T-cell (primary cell): ENCODE measurements around the gene RAB3IL1. TPM values are rescaled to one million over a fixed set of nuclear protein-coding genes. Genes with fewer than 3 reads are reported as not detected.

Experiments used
- ATAC-seq, 4 experiments: fragments of 200-7000 bp in 3 of 4; fragments of 150-1000 bp in 1 of 4; cut with Tn5 transposase; replicated peaks in 1 of 4; 1 replicate in 3 of 4; 2 replicates in 1 of 4; pipeline ENCODE4 v1.10.0; 2021; ENCODE audit warnings: moderate library complexity in 3 of 4, mild to moderate bottlenecking in 2 of 4, moderate number of reproducible peaks in 1 of 4
- CTCF ChIA-PET, 2 donors: fragments of 300-600 bp; sonication (Branson Sonifier 250); formaldehyde crosslinking; loops; one replicate each; lab custom pipeline; 2022; ENCODE audit warnings: antibody characterized with exemption in 2 of 2; lab: Charles Lee
- POLR2A ChIA-PET, 2 donors: fragments of 300-600 bp; sonication (Branson Sonifier 250); formaldehyde crosslinking; loops; one replicate each; lab custom pipeline; 2022; ENCODE audit warnings: antibody characterized with exemption in 2 of 2; lab: Charles Lee
- DNase-seq, 35 experiments: peaks; one replicate each; pipeline versions ENCODE4 v3.0.0 to v3.0.0-alpha.2; 2013 to 2023
- H3K27ac ChIP-seq: one replicate; pipeline ENCODE4 v1.5.1; 2013; ENCODE audit warnings: low read length
- H3K27me3 ChIP-seq, 2 experiments: replicated peaks in 1 of 2; 1 replicate in 1 of 2; 2 replicates in 1 of 2; pipeline versions ENCODE4 v1.6.1 to v1.7.0; 2013; ENCODE audit warnings: low read length in 1 of 2, mixed read lengths in 1 of 2; ENCODE audit not compliant: control insufficient read depth in 2 of 2, insufficient read depth in 2 of 2; ENCODE audit errors: extremely low read depth in 1 of 2
- H3K36me3 ChIP-seq, 2 donors: 1 replicate in 1 of 2; 2 replicates in 1 of 2; pipeline versions ENCODE4 v1.6.1 to v1.7.0; 2013; ENCODE audit warnings: low read length in 1 of 2; ENCODE audit not compliant: control insufficient read depth in 2 of 2, insufficient read depth in 1 of 2; ENCODE audit errors: extremely low read depth in 1 of 2
- H3K4me1 ChIP-seq, 2 experiments: 1 replicate in 1 of 2; 2 replicates in 1 of 2; pipeline versions ENCODE4 v1.6.1 to v1.7.0; 2013; ENCODE audit warnings: low read length in 2 of 2, mixed read lengths in 1 of 2; ENCODE audit not compliant: insufficient read depth in 2 of 2, control insufficient read depth in 1 of 2; ENCODE audit errors: extremely low read depth in 1 of 2
- H3K4me3 ChIP-seq, 2 donors: 1 replicate in 1 of 2; 2 replicates in 1 of 2; pipeline versions ENCODE4 v1.5.1 to v1.7.0; 2013; ENCODE audit warnings: mild to moderate bottlenecking in 2 of 2, low read length in 1 of 2, moderate library complexity in 1 of 2; ENCODE audit not compliant: control insufficient read depth in 1 of 2; ENCODE audit errors: extremely low read depth in 1 of 2
- H3K9me3 ChIP-seq: 2 replicates; pipeline ENCODE4 v1.7.0; 2013
- H3K27ac Mint-ChIP-seq, 2 donors: one replicate each; pipeline ENCODE4 v1.8.0; 2020 to 2021; ENCODE audit warnings: mild to moderate bottlenecking in 2 of 2, mixed read lengths in 2 of 2
- H3K27me3 Mint-ChIP-seq, 2 donors: one replicate each; pipeline ENCODE4 v1.8.0; 2021 to 2022; ENCODE audit warnings: mixed read lengths in 2 of 2
- H3K36me3 Mint-ChIP-seq: one replicate; pipeline ENCODE4 v1.8.0; 2021; ENCODE audit warnings: mixed read lengths
- H3K4me1 Mint-ChIP-seq, 3 donors: one replicate each; pipeline ENCODE4 v1.8.0; 2020 to 2022; ENCODE audit warnings: mixed read lengths in 3 of 3, mild to moderate bottlenecking in 1 of 3
- H3K4me3 Mint-ChIP-seq, 3 donors: one replicate each; pipeline ENCODE4 v1.8.0; 2020 to 2022; ENCODE audit warnings: mild to moderate bottlenecking in 3 of 3, mixed read lengths in 3 of 3, moderate library complexity in 3 of 3
- H3K9me3 Mint-ChIP-seq, 3 donors: one replicate each; pipeline ENCODE4 v1.8.0; 2020 to 2022; ENCODE audit warnings: mixed read lengths in 3 of 3
- WGBS: methylation state at CpG from one replicate; pipeline ENCODE4 v1.1.5; 2013; ENCODE audit warnings: missing lambda C conversion rate; ENCODE audit not compliant: insufficient coverage; 5-methylcytosine and 5-hydroxymethylcytosine counted together
- total RNA-seq, 35 experiments: library from RNA in 6 of 35; stranded (reverse) in 6 of 35; fragments of 120-200 nt in 1 of 35; gene quantifications; one replicate each; pipeline versions ENCODE4 v1.2.1 to v1.2.4 and lab custom pipeline; 2013 to 2026

The RAB3IL1 gene
- total RNA-seq, 5 donors from 2014 or later (not counting 1 experiment from before 2014, with no cell fraction given) = 0.12 to 0.28 TPM; not detected in 3

DNA sequence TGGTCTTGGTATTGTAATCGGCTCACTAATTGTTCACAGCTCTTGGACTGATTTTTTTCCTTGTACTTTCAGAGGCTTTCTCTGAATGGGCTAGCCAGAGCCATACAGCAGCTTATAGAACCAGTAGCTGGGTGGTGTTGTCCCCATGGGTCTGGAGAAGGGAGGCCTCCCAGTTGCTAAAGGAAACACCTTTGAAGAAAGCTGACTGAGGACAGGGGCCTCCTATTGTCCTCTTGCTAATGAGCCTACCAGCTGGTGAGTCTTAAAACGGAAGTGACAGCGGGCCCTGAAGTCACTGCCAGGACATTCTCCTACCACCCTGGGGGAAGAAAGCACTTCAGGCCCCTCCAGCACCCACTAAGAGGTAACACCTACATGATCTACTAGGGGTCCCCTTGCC, 36.0 kb downstream of the RAB3IL1 start:
- POLR2A ChIA-PET = no interaction called here
- H3K27me3 ChIP-seq = peaks cover 0 to 5% of the 10 kb centered on the region in 2 experiments
- peaks cover 0 to 4% (median 0%) of the 10 kb centered on the region in 3 donors for H3K4me1 Mint-ChIP-seq
- no peaks in the 10 kb centered on the region for H3K27me3 Mint-ChIP-seq
- H3K27ac Mint-ChIP-seq = no peak overlapping the region
- CTCF ChIA-PET = interaction anchor here in 1 of 2 donors (1.1 to 1.2 kb wide), 2 partner anchors 17 to 84 kb away, joined by 3 to 6 read pairs; no protein-coding TSS in a partner anchor
- H3K4me3 Mint-ChIP-seq = no peak overlapping the region
- H3K36me3 ChIP-seq = no peaks in the 10 kb centered on the region
- H3K9me3 Mint-ChIP-seq = no peaks in the 10 kb centered on the region
- DNase-seq (no peak), ATAC-seq (no peak)
- no peak overlapping the region for H3K27ac ChIP-seq
- H3K4me3 ChIP-seq = no peak overlapping the region
- WGBS = no CpG with 5 or more reads among the region's 3 CpGs
- no peaks in the 10 kb centered on the region for H3K9me3 ChIP-seq
- H3K4me1 ChIP-seq = no peaks in the 10 kb centered on the region
- no peaks in the 10 kb centered on the region for H3K36me3 Mint-ChIP-seq

DNA sequence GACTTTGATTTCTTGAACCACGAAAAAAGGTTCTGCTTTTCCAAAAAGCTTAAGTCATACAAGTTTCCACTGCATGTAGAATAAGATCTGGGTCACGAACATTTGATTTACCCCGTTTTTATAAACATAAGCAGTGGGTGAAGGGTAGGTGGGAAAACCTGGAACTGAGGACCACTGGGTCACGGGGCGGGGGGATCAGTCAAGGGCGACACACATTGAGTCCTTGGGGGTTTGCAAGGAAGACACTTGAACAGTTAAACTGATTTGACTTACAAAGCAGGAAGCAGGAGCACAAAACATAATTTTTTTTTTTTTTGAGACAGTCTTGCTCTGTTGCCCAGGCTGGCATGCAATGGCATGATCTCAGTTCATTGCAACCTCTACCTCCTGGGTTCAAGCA, 36.9 kb downstream of the RAB3IL1 start:
- no peak for DNase-seq
- WGBS = 92% methylated on average over 3 of the region's 6 CpGs
- ATAC-seq = no peak
- H3K9me3 Mint-ChIP-seq = no peaks in the 10 kb centered on the region
- no peaks in the 10 kb centered on the region for H3K9me3 ChIP-seq
- H3K4me1 ChIP-seq = no peaks in the 10 kb centered on the region
- ChIA-PET CTCF (no interaction called here), POLR2A (no interaction called here)
- H3K27me3 Mint-ChIP-seq = no peaks in the 10 kb centered on the region
- no peak overlapping the region for H3K4me3 ChIP-seq
- no peak overlapping the region for H3K27ac ChIP-seq
- H3K27me3 ChIP-seq = no peaks in the 10 kb centered on the region
- no peaks in the 10 kb centered on the region for H3K36me3 Mint-ChIP-seq
- H3K4me3 Mint-ChIP-seq = no peak overlapping the region
- H3K36me3 ChIP-seq = no peaks in the 10 kb centered on the region
- peaks cover 0 to 4% (median 0%) of the 10 kb centered on the region in 3 donors for H3K4me1 Mint-ChIP-seq
- H3K27ac Mint-ChIP-seq = no peak overlapping the region

DNA sequence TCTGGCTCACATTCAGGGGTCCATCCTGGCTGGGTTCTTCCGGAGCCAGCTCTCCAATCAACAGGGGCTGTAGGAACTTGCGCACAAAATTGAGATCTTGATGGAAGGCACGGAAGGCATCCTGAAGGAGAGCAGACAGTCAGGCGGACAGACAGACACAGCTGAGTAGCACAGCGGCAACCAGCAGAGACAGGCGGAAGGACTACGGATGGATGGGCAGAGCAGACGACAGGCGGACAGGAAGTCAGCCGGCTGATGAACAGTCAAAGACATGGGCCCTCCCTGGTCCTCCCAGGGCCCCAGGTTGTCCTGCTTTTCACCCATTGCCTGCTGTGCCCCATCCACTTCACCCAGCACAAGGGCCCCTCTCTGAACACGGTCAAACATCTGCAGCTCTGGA, 37.3 kb downstream of the RAB3IL1 start:
- Mint-ChIP-seq H3K4me3 (no peak overlapping the region), H3K27ac (no peak overlapping the region), H3K27me3 (no peaks in the 10 kb centered on the region), H3K36me3 (no peaks in the 10 kb centered on the region), H3K4me1 (peaks cover 0 to 4% (median 0%) of the 10 kb centered on the region in 3 donors), H3K9me3 (no peaks in the 10 kb centered on the region)
- H3K4me1 ChIP-seq = no peaks in the 10 kb centered on the region
- WGBS = 88% methylated on average over 9 of the region's 11 CpGs
- no peak for DNase-seq
- no peak for ATAC-seq
- no peak overlapping the region for H3K4me3 ChIP-seq
- no peaks in the 10 kb centered on the region for H3K27me3 ChIP-seq
- H3K27ac ChIP-seq = no peak overlapping the region
- CTCF ChIA-PET = no interaction called here
- POLR2A ChIA-PET = no interaction called here
- no peaks in the 10 kb centered on the region for H3K9me3 ChIP-seq
- no peaks in the 10 kb centered on the region for H3K36me3 ChIP-seq

DNA sequence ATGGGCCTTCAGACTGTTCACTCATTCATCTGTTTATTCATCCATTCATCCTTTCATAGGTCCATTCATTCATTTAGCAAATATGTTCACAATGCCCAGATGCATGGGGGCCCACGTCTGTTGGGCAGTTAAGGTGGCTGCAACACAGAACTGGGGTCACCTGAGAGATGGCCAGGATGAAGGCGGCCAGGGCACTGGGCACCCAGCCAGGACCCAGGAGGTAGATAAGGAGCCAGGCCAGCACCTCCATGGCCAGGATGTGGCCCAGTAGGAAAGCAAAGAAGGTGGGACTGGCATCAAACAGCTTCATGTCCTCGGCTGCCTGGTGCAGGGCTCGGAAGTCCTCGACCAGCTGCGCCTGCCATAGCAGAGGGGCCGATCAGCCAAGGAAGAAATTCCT, 38.2 kb downstream of the RAB3IL1 start:
- no peaks in the 10 kb centered on the region for H3K9me3 ChIP-seq
- H3K27me3 ChIP-seq = no peaks in the 10 kb centered on the region
- Mint-ChIP-seq H3K27me3 (no peaks in the 10 kb centered on the region), H3K36me3 (no peaks in the 10 kb centered on the region), H3K9me3 (no peaks in the 10 kb centered on the region), H3K4me3 (no peak overlapping the region), H3K4me1 (peaks cover 0 to 4% (median 0%) of the 10 kb centered on the region in 3 donors), H3K27ac (no peak overlapping the region)
- DNase-seq = no peak
- ChIA-PET POLR2A (no interaction called here), CTCF (no interaction called here)
- H3K4me3 ChIP-seq = no peak overlapping the region
- WGBS = 70% methylated on average over 2 of the region's 7 CpGs
- no peaks in the 10 kb centered on the region for H3K4me1 ChIP-seq
- no peak overlapping the region for H3K27ac ChIP-seq
- no peak for ATAC-seq
- no peaks in the 10 kb centered on the region for H3K36me3 ChIP-seq

DNA sequence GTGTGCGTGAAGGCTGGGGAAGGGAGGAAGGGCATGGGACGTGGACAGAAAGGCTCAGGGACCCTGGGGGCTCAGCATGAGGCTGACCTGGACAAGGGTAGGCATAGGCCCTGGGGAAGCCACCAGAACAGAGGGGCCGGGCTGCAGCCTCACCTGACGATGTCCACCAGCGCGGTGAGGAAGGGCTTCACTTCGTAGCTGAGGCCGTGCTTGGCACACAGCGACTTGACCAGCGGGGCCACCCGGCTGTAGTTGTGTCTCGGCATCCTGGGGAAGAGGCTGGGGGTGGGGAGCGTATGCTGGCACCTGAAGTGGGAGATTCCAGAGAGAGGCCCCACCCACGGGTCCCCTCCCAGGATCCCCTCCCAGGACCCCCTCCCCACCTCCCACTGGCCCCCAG, 41.7 kb downstream of the RAB3IL1 start:
- peaks cover 0 to 8% of the 10 kb centered on the region in 2 experiments for H3K27me3 ChIP-seq
- no peak overlapping the region for H3K4me3 Mint-ChIP-seq
- H3K9me3 ChIP-seq = no peaks in the 10 kb centered on the region
- DNase-seq (no peak), ATAC-seq (no peak)
- no peak overlapping the region for H3K4me3 ChIP-seq
- no peaks in the 10 kb centered on the region for H3K9me3 Mint-ChIP-seq
- H3K27me3 Mint-ChIP-seq = peaks cover 0 to 3% of the 10 kb centered on the region in 2 donors
- H3K27ac ChIP-seq = no peak overlapping the region
- no peaks in the 10 kb centered on the region for H3K36me3 Mint-ChIP-seq
- peaks cover 0 to 7% of the 10 kb centered on the region in 2 experiments for H3K4me1 ChIP-seq
- 91% methylated on average over 8 of the region's 14 CpGs for WGBS
- ChIA-PET POLR2A (no interaction called here), CTCF (no interaction called here)
- H3K4me1 Mint-ChIP-seq = peaks cover 7 to 8% (median 8%) of the 10 kb centered on the region in 3 donors
- no peaks in the 10 kb centered on the region for H3K36me3 ChIP-seq
- no peak overlapping the region for H3K27ac Mint-ChIP-seq

DNA sequence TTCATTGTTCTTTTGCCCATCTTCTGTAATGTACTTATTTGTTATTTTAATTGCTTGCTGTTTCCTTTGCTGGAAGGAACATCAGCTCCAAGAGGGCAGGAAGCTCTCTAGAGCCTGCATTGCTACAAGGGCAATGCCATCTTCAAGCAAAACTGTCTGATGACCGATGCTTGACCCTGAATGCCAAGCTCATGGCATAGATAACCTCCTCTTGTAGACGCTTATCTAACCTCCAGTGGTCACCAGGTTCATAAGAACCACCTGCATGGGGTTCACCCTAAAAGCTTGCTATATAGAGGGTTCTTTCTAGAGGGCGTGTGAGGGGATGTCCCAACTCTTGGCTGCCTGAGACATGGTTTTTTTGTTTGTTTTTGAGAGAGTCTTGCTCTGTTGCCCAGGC, 42.5 kb downstream of the RAB3IL1 start:
- POLR2A ChIA-PET = interaction anchor here in 1 of 2 donors (0.7 kb wide), 1 partner anchor 207 kb away, joined by 3 read pairs; no protein-coding TSS in a partner anchor
- CTCF ChIA-PET = no interaction called here

More for the DNA sequence above, 42.5 kb downstream of the RAB3IL1 start:
- no peak for ATAC-seq
- Histone ChIP-seq H3K9me3 (no peaks in the 10 kb centered on the region), H3K4me1 (peaks cover 0 to 7% of the 10 kb centered on the region in 2 experiments), H3K4me3 (no peak overlapping the region), H3K36me3 (no peaks in the 10 kb centered on the region), H3K27ac (no peak overlapping the region), H3K27me3 (peaks cover 0 to 14% of the 10 kb centered on the region in 2 experiments)
- no CpG with 5 or more reads among the region's 3 CpGs for WGBS
- H3K36me3 Mint-ChIP-seq = no peaks in the 10 kb centered on the region
- H3K9me3 Mint-ChIP-seq = no peaks in the 10 kb centered on the region
- H3K27ac Mint-ChIP-seq = no peak overlapping the region
- H3K27me3 Mint-ChIP-seq = peaks cover 0 to 3% of the 10 kb centered on the region in 2 donors
- no peak overlapping the region for H3K4me3 Mint-ChIP-seq
- DNase-seq = no peak
- H3K4me1 Mint-ChIP-seq = peaks cover 6 to 8% (median 7%) of the 10 kb centered on the region in 3 donors
